GM18907 (cell line): ENCODE measurements around the gene DRC7.

Source experiments
- ATAC-seq: cut with Tn5 transposase; IDR thresholded peaks from one replicate; pipeline ENCODE4 v1.9.1; 2021; ENCODE audit warnings: mild to moderate bottlenecking, moderate library complexity; ENCODE audit not compliant: unreplicated experiment

DRC7 gene

GRCh38 chr16:57692636-57693035 lies 2.0 kb upstream of the DRC7 start:
- no peak for ATAC-seq

- no peak for ATAC-seq
These were observed 1.1 kb upstream of the DRC7 start for GRCh38 chr16:57693550-57693949.

DNA sequence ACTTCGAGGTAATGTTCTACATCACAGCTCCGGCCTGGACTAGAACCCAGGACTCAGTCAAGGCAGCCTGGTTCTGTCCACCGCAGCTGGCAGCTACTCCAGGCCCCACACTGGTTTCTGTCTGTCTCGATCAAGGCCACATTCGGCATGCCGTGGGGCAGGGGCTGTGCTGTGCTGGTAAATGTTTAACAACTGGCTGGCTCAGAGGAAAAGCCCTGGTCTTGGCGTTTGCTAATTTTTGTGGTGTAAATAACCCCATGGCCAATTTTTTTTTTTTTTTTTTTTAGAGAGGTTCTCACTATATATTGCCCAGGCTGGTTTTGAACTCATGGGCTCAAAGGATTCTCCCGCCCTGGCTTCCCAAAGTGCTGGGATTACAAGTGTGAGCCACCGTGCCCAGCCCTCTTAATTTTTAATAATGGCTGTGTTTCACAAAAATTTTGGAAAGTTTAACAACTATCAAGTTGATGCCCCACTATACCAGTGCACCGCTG lies 328 bp upstream of the DRC7 start:
- no peak for ATAC-seq

GRCh38 chr16:57695680-57696069 lies 1.1 kb downstream of the DRC7 start:
- no peak for ATAC-seq

GRCh38 chr16:57696240-57696639 lies 1.6 kb downstream of the DRC7 start:
- no peak for ATAC-seq

- no peak for ATAC-seq
These were observed 3.4 kb downstream of the DRC7 start for GRCh38 chr16:57697896-57698537.

GRCh38 chr16:57698812-57699405 lies 4.3 kb downstream of the DRC7 start:
- ATAC-seq = no peak

GRCh38 chr16:57699481-57699880 lies 4.9 kb downstream of the DRC7 start:
- no peak for ATAC-seq

- no peak for ATAC-seq
These were observed 5.3 kb downstream of the DRC7 start for GRCh38 chr16:57699899-57700298.

- no peak for ATAC-seq
These were observed 6.4 kb downstream of the DRC7 start for GRCh38 chr16:57700781-57701551.

DNA sequence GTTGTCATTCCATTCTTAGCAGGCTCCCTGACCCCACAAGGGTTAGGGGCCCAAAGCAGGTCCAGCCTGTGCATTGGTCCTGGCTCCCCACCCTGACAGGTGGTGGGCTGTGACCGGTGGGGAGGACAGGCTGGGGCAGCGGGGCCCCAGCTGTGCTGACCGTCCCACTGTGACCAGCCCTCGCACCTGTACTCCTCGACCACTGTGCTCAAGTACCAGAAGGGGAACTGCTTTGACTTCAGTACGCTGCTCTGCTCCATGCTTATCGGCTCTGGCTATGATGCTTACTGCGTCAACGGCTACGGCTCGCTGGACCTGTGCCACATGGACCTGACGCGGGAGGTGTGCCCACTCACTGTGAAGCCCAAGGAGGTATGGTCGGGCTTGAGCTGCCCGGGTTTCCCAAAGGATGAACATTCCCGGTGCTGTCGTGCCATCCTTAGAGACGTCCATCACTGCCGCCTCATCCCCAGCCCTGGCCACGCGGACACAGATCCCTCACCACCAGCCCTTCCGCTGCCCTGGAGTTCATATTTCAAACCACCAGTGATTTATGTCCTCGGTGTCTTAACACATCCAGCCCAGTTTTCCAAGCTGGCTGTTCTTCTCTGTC lies 7.3 kb downstream of the DRC7 start:
- ATAC-seq = no peak

- ATAC-seq = no peak
These were observed 8.9 kb downstream of the DRC7 start for GRCh38 chr16:57703416-57704010.

- ATAC-seq = no peak
These were observed 9.7 kb downstream of the DRC7 start for GRCh38 chr16:57704011-57704904.

DNA sequence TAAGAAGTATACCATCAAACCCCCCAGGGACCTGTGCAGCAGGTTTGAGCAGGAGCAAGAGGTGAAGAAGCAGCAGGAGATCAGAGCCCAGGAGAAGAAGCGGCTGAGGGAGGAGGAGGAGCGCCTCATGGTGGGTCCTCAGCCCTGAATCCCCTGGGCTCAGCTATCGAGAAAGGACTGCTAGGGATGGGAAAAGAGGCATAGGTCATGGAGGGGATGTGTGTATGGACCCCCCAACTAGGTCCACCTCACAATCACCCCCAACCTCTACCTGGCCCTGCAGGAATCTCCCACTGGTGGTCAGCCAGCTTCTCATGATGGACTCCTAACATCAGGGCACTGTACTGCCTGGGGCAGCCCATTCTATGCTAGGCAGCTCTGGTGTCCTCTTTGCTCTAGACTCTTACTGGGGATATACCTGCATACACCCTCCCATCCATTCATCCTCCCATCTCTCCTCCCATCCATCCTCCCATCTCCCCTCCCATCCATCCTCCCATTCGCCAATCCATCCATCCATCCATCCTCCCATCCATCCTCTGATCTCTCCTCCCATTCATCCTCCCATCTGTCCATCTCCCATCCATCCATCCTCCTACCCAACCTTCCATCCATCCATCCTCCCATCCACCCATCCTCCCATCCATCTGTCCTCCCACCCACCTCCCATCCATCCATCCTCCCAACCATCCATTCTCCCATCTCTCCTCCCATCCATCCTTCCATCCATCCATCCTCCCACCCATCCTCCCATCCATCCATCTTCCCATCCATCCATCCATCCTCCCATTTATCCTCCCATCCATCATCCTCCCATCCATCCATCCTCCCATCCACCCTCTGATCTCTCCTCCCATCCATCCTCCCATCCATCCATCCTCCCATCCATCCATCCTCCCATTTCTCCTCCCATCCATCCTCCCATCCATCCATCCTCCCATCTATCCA lies 10.6 kb downstream of the DRC7 start:
- ATAC-seq = no peak

DNA sequence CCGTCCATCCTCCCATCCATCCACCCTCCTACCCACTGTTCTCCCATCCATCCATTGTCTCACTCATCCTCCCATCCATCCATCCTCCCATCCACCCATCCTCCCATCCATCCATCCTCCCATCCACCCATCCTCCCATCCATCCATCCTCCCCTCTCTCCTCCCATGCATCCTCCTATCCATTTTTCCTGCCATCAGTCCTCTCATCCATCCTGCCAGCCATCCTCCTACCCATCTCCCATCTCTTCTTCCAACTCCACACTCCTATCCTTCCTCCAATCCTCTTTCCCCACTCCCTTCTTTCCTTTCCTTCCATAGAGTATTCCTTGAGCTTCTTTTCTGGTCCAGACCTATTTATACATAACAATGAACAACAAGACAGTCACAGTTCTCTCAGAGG lies 12.1 kb downstream of the DRC7 start:
- no peak for ATAC-seq

DNA sequence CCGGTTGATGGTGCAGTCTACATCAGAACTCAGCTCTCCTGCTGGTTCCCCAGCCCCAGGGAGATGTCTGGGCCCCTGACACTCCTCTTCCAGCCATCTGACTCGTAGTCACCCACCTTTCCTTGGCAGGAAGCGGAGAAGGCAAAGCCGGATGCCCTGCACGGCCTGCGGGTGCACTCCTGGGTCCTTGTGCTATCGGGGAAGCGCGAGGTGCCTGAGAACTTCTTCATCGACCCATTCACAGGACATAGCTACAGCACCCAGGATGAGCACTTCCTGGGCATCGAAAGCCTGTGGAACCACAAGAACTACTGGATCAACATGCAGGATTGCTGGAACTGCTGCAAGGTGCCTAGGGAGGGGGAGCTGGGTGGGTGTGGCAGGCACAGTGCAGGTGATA lies 12.7 kb downstream of the DRC7 start:
- no peak for ATAC-seq

- ATAC-seq = no peak
These were observed 13.6 kb downstream of the DRC7 start for GRCh38 chr16:57708168-57708567.

DNA sequence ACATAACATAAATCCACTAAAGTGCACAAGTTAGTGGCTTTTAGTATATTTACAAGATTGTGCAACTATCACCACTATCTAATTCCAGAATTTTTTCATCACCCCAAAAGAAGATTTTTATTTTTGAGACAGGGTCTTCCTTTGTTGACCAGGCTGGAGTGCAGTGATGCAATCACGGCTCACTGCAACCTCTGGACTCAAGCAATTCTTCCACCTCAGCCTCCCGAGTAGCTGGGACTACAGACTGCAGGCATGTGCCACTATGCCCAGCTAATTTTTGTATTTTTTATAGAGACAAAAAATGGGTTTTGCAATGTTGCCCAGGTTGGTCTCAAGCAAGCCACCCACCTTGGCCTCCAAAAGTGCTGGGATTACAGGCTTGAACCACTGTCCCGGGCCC lies 15.1 kb downstream of the DRC7 start:
- no peak for ATAC-seq

GRCh38 chr16:57711346-57711745 lies 16.7 kb downstream of the DRC7 start:
- no peak for ATAC-seq
